HG02763 (cell line): ENCODE measurements around the gene IL21.
"Not testable (repeated sequence)": the region's sequence is repeated elsewhere in the genome, so short reads cannot be mapped to it uniquely, and the experiment has no call there.

Experiments
- ATAC-seq: cut with Tn5 transposase; IDR thresholded peaks from one replicate; pipeline ENCODE4 v1.9.1; 2021; ENCODE audit warnings: mild to moderate bottlenecking, moderate library complexity; ENCODE audit not compliant: unreplicated experiment

IL21 gene

GRCh38 chr4:122583906-122584305, 37.0 kb downstream of the IL21 start:
- ATAC-seq, result no peak

GRCh38 chr4:122577808-122578781, 42.8 kb downstream of the IL21 start:
- ATAC-seq, result peak; percentile 76

GRCh38 chr4:122577189-122577553, 43.7 kb downstream of the IL21 start:
- no peak for ATAC-seq

GRCh38 chr4:122576261-122577188, 44.3 kb downstream of the IL21 start:
- no peak for ATAC-seq

GRCh38 chr4:122574347-122574746, 46.5 kb downstream of the IL21 start:
- ATAC-seq, result not testable (repeated sequence)

GRCh38 chr4:122562449-122562848, 58.4 kb downstream of the IL21 start:
- ATAC-seq, result no peak
